Measurements from ENCODE around the gene RASD2. TPM values are rescaled to one million over a fixed set of nuclear protein-coding genes. Genes with fewer than 3 reads are reported as not detected.
A peak's percentile ranks its signal among the peaks of the same experiment; 100 is the strongest.
"Not testable (repeated sequence)": the region's sequence is repeated elsewhere in the genome, so short reads cannot be mapped to it uniquely, and the experiment has no call there.

RASD2 gene
- total RNA-seq, 1 experiment from 2014 or later: not detected

DNA sequence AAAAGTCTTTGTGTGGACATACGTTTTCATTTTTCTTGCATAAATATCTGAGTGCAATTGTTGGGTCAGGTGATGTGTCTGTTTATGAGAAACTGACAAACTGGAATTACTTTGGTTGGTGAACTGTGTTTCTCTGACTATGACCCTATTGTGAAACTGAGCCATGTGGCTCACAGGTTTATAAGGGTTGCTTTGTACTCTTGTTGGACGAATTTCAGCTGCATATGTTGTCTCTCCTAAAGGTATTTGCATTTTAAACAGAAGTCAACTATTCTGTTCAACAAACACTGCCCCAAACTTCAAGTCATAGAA lies 34.4 kb upstream of the RASD2 start:
- CTCF ChIA-PET: no interaction called here
- Mint-ChIP-seq H3K4me3 (ENCODE audit: unreplicated experiment) (no peak overlapping the region), H3K4me1 (ENCODE audit: insufficient read depth, unreplicated experiment) (no peaks in the 10 kb centered on the region), H3K9me3 (ENCODE audit: unreplicated experiment) (no peaks in the 10 kb centered on the region), H3K27ac (ENCODE audit: low read depth, unreplicated experiment) (no peak overlapping the region), H3K36me3 (ENCODE audit: insufficient read depth, unreplicated experiment) (peaks cover 6% of the 10 kb centered on the region), H3K27me3 (ENCODE audit: insufficient read depth, unreplicated experiment) (no peaks in the 10 kb centered on the region)
- POLR2A ChIA-PET: interaction anchor here (0.6 kb wide), 1 partner anchor 8 kb away, joined by 4 read pairs; no protein-coding TSS in a partner anchor
- peak; percentile 11 for DNase-seq (ENCODE audit: unreplicated experiment)
- no peak for TF ChIP-seq CTCF (IDR thresholded peaks at IDR 0.05; ENCODE audit: unreplicated experiment)
- no TSS peak for BruUV-seq (replicated peaks)
- intact Hi-C loops (cut with micrococcal nuclease): no loop called here

DNA sequence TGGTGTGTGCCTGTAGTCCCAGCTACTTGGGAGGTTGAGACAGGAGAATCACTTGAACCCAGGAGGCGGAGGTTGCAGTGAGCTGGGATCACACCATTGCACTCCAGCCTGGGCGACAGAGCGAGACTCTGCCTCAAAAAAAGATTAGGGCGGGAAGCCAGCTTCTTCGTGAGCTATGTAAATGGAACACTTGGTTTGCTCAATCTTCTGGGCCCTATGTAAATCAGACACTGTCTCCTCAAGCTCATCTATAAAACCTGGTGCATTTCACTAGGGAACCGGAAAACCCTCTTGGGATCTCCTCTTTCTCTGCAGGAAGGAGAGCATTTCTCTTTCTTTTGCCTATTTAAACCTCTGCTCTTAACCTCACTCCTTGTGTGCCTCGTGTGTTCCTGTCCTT lies 32.8 kb upstream of the RASD2 start:
- H3K27ac Mint-ChIP-seq (ENCODE audit: low read depth, unreplicated experiment); H3K27me3 Mint-ChIP-seq (ENCODE audit: insufficient read depth, unreplicated experiment); intact Hi-C loops (cut with micrococcal nuclease); H3K36me3 Mint-ChIP-seq (ENCODE audit: insufficient read depth, unreplicated experiment); H3K4me1 Mint-ChIP-seq (ENCODE audit: insufficient read depth, unreplicated experiment); BruUV-seq (replicated peaks); POLR2A ChIA-PET; H3K9me3 Mint-ChIP-seq (ENCODE audit: unreplicated experiment); H3K4me3 Mint-ChIP-seq (ENCODE audit: unreplicated experiment); DNase-seq (ENCODE audit: unreplicated experiment): not testable (repeated sequence)
- CTCF ChIA-PET: interaction anchor here (0.6 kb wide), 1 partner anchor 10 kb away, joined by 4 read pairs; no protein-coding TSS in a partner anchor

GRCh38 chr22:35509451-35509850 lies 31.2 kb upstream of the RASD2 start:
- no peak overlapping the region for H3K27ac Mint-ChIP-seq (ENCODE audit: low read depth, unreplicated experiment)
- CTCF ChIA-PET: no interaction called here
- H3K9me3 Mint-ChIP-seq (ENCODE audit: unreplicated experiment): no peaks in the 10 kb centered on the region
- peaks cover 8% of the 10 kb centered on the region for H3K4me1 Mint-ChIP-seq (ENCODE audit: insufficient read depth, unreplicated experiment)
- TF ChIP-seq CTCF (IDR thresholded peaks at IDR 0.05; ENCODE audit: unreplicated experiment): no peak
- H3K27me3 Mint-ChIP-seq (ENCODE audit: insufficient read depth, unreplicated experiment): peaks cover 13% of the 10 kb centered on the region
- H3K36me3 Mint-ChIP-seq (ENCODE audit: insufficient read depth, unreplicated experiment): peaks cover 6% of the 10 kb centered on the region
- POLR2A ChIA-PET: no interaction called here
- DNase-seq (ENCODE audit: unreplicated experiment): no peak
- no peak overlapping the region for H3K4me3 Mint-ChIP-seq (ENCODE audit: unreplicated experiment)
- BruUV-seq (replicated peaks): no TSS peak
- intact Hi-C loops (cut with micrococcal nuclease): no loop called here

GRCh38 chr22:35509960-35510359 lies 30.7 kb upstream of the RASD2 start:
- intact Hi-C loops (cut with micrococcal nuclease): no loop called here
- no peak for TF ChIP-seq CTCF (IDR thresholded peaks at IDR 0.05; ENCODE audit: unreplicated experiment)
- H3K4me1 Mint-ChIP-seq (ENCODE audit: insufficient read depth, unreplicated experiment): peaks cover 9% of the 10 kb centered on the region
- no peak overlapping the region for H3K4me3 Mint-ChIP-seq (ENCODE audit: unreplicated experiment)
- CTCF ChIA-PET: no interaction called here
- H3K27ac Mint-ChIP-seq (ENCODE audit: low read depth, unreplicated experiment): no peak overlapping the region
- POLR2A ChIA-PET: no interaction called here
- no peak for DNase-seq (ENCODE audit: unreplicated experiment)
- H3K36me3 Mint-ChIP-seq (ENCODE audit: insufficient read depth, unreplicated experiment): peaks cover 6% of the 10 kb centered on the region
- BruUV-seq (replicated peaks): no TSS peak
- H3K27me3 Mint-ChIP-seq (ENCODE audit: insufficient read depth, unreplicated experiment): peaks cover 13% of the 10 kb centered on the region
- H3K9me3 Mint-ChIP-seq (ENCODE audit: unreplicated experiment): no peaks in the 10 kb centered on the region

DNA sequence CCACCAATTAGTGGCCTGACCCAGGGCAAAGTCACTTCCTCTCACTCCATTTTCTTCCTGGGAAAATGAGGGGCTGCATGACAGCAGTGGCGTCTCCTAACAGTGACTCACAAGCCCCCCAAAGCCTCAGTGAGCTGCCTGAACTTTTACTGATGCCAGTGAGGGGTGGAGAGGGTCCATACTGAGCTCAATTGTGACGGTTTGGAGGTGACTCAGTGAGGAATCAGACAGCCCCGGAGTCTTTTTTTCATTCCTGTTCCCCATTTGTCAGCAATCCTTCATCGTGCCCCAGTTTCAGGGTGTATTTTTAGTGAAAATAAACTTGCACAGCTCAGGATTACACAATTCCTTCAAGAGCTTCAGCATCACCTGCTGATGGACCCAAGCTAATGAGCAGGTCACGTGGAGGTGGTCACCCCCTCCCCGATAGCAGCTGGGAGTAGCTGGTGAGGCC lies 30.1 kb upstream of the RASD2 start:
- Mint-ChIP-seq H3K4me1 (ENCODE audit: insufficient read depth, unreplicated experiment) (peaks cover 9% of the 10 kb centered on the region), H3K27me3 (ENCODE audit: insufficient read depth, unreplicated experiment) (peaks cover 13% of the 10 kb centered on the region), H3K27ac (ENCODE audit: low read depth, unreplicated experiment) (no peak overlapping the region), H3K36me3 (ENCODE audit: insufficient read depth, unreplicated experiment) (peaks cover 6% of the 10 kb centered on the region), H3K9me3 (ENCODE audit: unreplicated experiment) (no peaks in the 10 kb centered on the region), H3K4me3 (ENCODE audit: unreplicated experiment) (no peak overlapping the region)
- CTCF ChIA-PET: interaction anchor here (0.6 kb wide), 1 partner anchor 37 kb away, joined by 3 read pairs; no protein-coding TSS in a partner anchor
- TF ChIP-seq CTCF (IDR thresholded peaks at IDR 0.05; ENCODE audit: unreplicated experiment): no peak
- BruUV-seq (replicated peaks): no TSS peak
- intact Hi-C loops (cut with micrococcal nuclease): no loop called here
- POLR2A ChIA-PET: no interaction called here
- no peak for DNase-seq (ENCODE audit: unreplicated experiment)
